Measurements from ENCODE around the gene ATRN. TPM values are rescaled to one million over a fixed set of nuclear protein-coding genes. Genes with fewer than 3 reads are reported as not detected.

ATRN gene
- polyA plus RNA-seq, 1 donor (not counting 4 experiments of a cell fraction or from before 2014, with no cell fraction given): 49.9 TPM

- Histone ChIP-seq H3K9me1 (ENCODE audit: control insufficient read depth, extremely low read depth, insufficient read depth, low read length) (peaks cover 4% of the 10 kb centered on the region), H3K27ac (ENCODE audit: control insufficient read depth, insufficient read depth, low read length) (no peak overlapping the region), H3K4me2 (ENCODE audit: control insufficient read depth, extremely low read depth, insufficient read depth, low read depth, low read length) (no peak overlapping the region), H3K9ac (ENCODE audit: control insufficient read depth, extremely low read depth, insufficient read depth, low read length) (no peak overlapping the region), H3K79me2 (ENCODE audit: control insufficient read depth, insufficient read depth, low read length) (no peaks in the 10 kb centered on the region), H4K20me1 (ENCODE audit: control insufficient read depth, extremely low read depth, insufficient read depth, low read length) (no peaks in the 10 kb centered on the region), H3K9me3 (ENCODE audit: control insufficient read depth, low read depth, low read length) (no peaks in the 10 kb centered on the region), H3K36me3 (ENCODE audit: control insufficient read depth in 2 of 2, extremely low read depth in 1 of 2, insufficient read depth in 2 of 2, low read length in 2 of 2) (peaks cover 4 to 8% of the 10 kb centered on the region in 2 experiments), H3K4me1 (ENCODE audit: control insufficient read depth, extremely low read depth, insufficient read depth, low read length) (no peaks in the 10 kb centered on the region), H3K27me3 (ENCODE audit: control insufficient read depth, extremely low read depth, insufficient read depth, low read length) (no peaks in the 10 kb centered on the region), H2AFZ (ENCODE audit: control insufficient read depth, low read length) (no peak overlapping the region), H3K4me3 (ENCODE audit: control insufficient read depth in 2 of 3, extremely low read depth in 1 of 3, insufficient read depth in 2 of 3, low read depth in 1 of 3, low read length in 3 of 3) (no peak overlapping the region)
- no peak for DNase-seq (ENCODE audit: low read depth, low spot score)
- no peak for TF ChIP-seq EZH2 (IDR thresholded peaks at IDR 0.05; ENCODE audit: low read length)
- no peak for TF ChIP-seq CTCF (optimal IDR thresholded peaks at IDR 0.05 in 1 of 3, IDR thresholded peaks at IDR 0.05 in 1 of 3, conservative IDR thresholded peaks at IDR 0.05 in 1 of 3; ENCODE audit: extremely low read depth in 1 of 3, insufficient read depth in 2 of 3, low read length in 3 of 3)
- FAIRE-seq: no peak
- dilution Hi-C loops (cut with MboI; ENCODE audit: extremely low pct_ligation_motif_present, low sequenced_read_pairs): no loop called here
These were observed 156.7 kb downstream of the ATRN start for GRCh38 chr20:3627476-3627875.

GRCh38 chr20:3628502-3629314 is 157.9 kb downstream of the ATRN start:
- Histone ChIP-seq H3K4me2 (ENCODE audit: control insufficient read depth, extremely low read depth, insufficient read depth, low read depth, low read length) (no peak overlapping the region), H3K4me3 (ENCODE audit: control insufficient read depth in 2 of 3, extremely low read depth in 1 of 3, insufficient read depth in 2 of 3, low read depth in 1 of 3, low read length in 3 of 3) (no peak overlapping the region), H3K36me3 (ENCODE audit: control insufficient read depth in 2 of 2, extremely low read depth in 1 of 2, insufficient read depth in 2 of 2, low read length in 2 of 2) (peaks cover 4 to 8% of the 10 kb centered on the region in 2 experiments), H3K9me1 (ENCODE audit: control insufficient read depth, extremely low read depth, insufficient read depth, low read length) (peaks cover 4% of the 10 kb centered on the region), H3K9ac (ENCODE audit: control insufficient read depth, extremely low read depth, insufficient read depth, low read length) (no peak overlapping the region), H3K27ac (ENCODE audit: control insufficient read depth, insufficient read depth, low read length) (no peak overlapping the region), H3K4me1 (ENCODE audit: control insufficient read depth, extremely low read depth, insufficient read depth, low read length) (no peaks in the 10 kb centered on the region), H4K20me1 (ENCODE audit: control insufficient read depth, extremely low read depth, insufficient read depth, low read length) (no peaks in the 10 kb centered on the region), H3K9me3 (ENCODE audit: control insufficient read depth, low read depth, low read length) (no peaks in the 10 kb centered on the region), H3K79me2 (ENCODE audit: control insufficient read depth, insufficient read depth, low read length) (no peaks in the 10 kb centered on the region), H2AFZ (ENCODE audit: control insufficient read depth, low read length) (no peak overlapping the region), H3K27me3 (ENCODE audit: control insufficient read depth, extremely low read depth, insufficient read depth, low read length) (no peaks in the 10 kb centered on the region)
- DNase-seq (ENCODE audit: low read depth, low spot score) (no peak), FAIRE-seq (no peak)
- dilution Hi-C loops (cut with MboI; ENCODE audit: extremely low pct_ligation_motif_present, low sequenced_read_pairs): no loop called here
- TF ChIP-seq EZH2 (IDR thresholded peaks at IDR 0.05; ENCODE audit: low read length) (no peak), CTCF (optimal IDR thresholded peaks at IDR 0.05 in 1 of 3, IDR thresholded peaks at IDR 0.05 in 1 of 3, conservative IDR thresholded peaks at IDR 0.05 in 1 of 3; ENCODE audit: extremely low read depth in 1 of 3, insufficient read depth in 2 of 3, low read length in 3 of 3) (no peak)

Measured in keratinocyte (primary cell).